AG20443 (cell line): Measurements from ENCODE around the gene TLE3.

Experiments
- DNase-seq: peaks from one replicate; pipeline ENCODE4 v3.0.0; 2012; ENCODE audit warnings: low spot score, mixed read lengths

The TLE3 gene

GRCh38 chr15:70029297-70029701 lies 68.4 kb downstream of the TLE3 start:
- no peak for DNase-seq

DNA sequence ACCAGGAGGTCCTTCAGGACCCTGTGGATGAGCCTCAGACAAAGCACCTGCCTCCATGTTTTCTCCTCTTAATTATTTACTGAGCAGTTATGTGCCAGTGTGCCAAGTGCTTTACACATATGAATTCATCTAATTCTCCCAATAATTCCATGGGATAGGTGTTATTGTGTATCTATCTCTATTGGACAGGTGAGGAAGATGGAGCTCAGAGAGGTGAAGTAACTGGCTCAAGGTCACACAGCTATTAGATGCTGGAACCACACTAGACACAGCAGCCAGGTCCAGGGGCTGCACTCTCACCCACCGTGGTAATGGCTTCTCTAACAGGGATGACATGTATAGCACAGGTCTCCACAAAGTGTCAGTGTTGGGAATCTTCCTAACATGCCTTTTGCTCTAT lies 70.2 kb downstream of the TLE3 start:
- no peak for DNase-seq

DNA sequence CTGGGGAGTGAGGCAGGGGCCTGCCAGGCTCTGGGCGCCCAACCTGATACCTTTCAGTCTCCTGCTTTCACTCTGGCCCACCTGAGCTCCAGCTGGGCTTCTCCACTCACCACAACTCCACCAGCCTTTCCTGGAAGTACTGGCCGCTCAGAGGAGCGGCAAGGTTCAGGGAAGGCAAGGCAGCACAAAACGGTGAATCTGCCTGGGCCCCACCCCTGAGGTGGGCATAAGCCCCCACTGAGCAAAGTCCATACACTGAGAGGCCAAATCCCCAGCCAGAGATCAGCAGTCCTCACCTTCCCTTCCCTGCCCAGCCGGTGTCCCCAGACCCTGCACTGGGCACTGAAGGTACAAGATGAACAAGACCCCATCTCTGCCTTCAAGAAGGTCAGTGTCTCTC lies 70.7 kb downstream of the TLE3 start:
- no peak for DNase-seq

DNA sequence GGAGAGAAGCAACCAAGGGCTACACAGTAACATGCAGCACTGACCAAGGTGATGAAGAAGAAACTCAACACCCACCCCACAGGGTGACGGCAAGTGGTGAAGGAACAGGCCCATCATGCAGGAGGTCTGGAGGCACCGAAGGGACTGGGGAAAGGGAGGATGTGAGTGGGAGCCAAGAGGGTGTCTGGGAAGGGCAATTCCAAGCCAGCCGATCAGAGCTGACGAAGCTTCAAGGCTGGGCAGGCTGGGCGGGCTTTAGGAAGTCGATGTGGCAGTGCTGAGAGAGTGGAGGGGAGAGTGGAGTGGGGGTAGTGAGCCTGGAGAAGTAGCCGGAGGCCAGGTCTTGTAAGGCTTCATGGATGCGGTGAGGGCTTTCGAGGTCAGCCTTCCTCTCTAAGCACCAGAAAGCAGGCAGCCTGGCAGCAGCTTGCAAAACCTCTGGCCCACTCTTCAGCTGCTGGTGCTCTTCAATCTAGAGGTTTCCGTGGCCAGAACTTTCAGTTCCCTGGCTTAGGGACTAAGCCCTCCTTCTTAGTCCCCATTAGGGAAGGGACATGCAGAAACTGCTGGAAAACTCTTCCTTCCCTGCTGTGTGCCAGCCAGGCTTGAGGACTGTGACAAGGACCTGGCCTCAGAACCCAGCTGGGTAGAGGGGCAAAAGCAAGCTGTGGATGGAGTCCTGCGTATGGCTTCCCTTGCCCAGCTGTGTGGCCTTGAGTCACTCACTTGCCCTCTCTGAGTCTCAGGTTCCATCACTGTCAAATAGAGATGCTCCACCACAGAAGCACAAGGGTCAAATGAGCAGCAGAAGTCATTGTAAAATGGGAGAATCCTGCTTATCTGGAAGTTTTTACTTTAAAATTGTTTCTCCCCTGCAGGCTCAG lies 72.1 kb downstream of the TLE3 start:
- DNase-seq = no peak

- no peak for DNase-seq
Measured at GRCh38 chr15:70024521-70024920, 73.2 kb downstream of the TLE3 start.

DNA sequence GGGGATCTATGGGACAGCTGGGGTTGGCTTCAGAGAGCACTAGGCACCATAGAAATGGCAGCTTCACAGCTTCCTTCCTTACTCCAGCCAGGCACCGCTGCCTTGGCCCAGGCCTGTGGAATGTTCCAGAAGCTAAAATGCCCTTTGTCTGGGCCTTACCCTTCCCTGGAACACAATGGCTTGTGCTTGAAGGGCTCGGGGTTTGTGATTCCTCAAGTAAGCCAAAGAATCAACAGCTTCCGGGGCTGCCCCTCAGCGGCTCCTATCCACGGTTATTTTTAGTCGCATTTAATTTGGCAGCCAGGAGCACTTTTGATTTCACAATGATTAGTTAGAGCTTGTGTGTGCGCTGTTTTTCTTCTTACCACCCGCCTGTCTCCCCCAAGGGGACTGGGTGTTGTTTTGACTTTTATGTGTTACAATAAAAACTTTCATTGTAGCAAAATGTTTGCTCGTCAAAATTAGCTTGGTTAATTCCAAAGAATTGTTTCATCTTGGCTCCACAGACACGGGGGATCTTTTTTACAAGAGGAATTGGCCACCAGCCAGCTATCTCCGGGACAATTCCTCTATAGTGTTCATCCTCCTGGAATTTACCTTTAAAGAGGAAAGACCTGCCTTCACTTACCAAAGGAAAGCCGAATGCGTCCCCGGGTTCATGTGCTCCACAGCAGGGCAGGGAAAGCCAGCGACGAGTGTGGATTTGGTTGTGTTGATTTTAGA lies 73.8 kb downstream of the TLE3 start:
- peak; percentile 80 for DNase-seq

GRCh38 chr15:70023064-70023768 lies 74.5 kb downstream of the TLE3 start:
- DNase-seq = peak; percentile 87

GRCh38 chr15:70020229-70020628 lies 77.5 kb downstream of the TLE3 start:
- no peak for DNase-seq

- DNase-seq = no peak
Measured at GRCh38 chr15:70018646-70019600, 78.8 kb downstream of the TLE3 start.

DNA sequence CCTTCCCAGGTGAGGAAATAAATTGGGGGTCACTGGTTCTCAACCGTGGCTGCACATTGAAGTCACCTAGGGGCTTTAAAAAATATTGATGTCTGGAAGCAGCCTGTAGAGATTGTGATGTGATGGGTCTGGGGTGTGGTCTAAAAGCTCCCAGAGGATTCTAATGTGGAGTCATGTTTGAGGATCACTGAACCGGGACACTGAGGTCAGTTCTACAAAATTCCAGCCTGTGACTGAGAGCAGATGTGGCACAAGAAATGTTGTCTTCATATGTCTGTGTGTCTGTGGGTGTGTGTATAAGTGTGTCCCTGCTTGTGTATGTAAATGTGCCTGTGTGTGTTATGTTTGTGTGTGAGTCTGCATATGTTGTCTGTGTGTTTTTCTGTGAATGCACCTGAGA lies 79.9 kb downstream of the TLE3 start:
- no peak for DNase-seq

- no peak for DNase-seq
Measured at GRCh38 chr15:70017025-70017424, 80.7 kb downstream of the TLE3 start.

GRCh38 chr15:70016511-70016994 lies 81.2 kb downstream of the TLE3 start:
- DNase-seq = no peak

GRCh38 chr15:70014860-70015490 lies 82.7 kb downstream of the TLE3 start:
- DNase-seq = no peak

DNA sequence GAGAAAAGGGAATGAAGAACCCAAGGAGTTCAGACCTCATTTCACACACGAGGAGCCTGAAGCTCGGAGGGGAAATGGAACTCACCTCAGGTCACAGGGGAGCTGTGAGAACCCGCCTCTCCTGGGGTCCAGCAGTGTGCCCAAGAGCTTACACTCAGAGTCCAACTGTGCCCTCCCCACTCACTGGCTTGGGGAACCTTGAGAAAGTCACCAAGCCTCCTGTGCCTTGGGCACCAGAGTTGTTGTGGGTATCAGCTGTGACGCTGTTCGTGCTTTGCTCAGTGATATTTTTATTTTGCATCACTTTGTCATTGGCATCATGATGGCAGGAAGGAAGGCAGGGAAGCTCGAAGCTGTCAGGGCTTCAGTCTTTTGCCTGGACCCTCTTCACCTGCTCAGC lies 83.4 kb downstream of the TLE3 start:
- DNase-seq = no peak

DNA sequence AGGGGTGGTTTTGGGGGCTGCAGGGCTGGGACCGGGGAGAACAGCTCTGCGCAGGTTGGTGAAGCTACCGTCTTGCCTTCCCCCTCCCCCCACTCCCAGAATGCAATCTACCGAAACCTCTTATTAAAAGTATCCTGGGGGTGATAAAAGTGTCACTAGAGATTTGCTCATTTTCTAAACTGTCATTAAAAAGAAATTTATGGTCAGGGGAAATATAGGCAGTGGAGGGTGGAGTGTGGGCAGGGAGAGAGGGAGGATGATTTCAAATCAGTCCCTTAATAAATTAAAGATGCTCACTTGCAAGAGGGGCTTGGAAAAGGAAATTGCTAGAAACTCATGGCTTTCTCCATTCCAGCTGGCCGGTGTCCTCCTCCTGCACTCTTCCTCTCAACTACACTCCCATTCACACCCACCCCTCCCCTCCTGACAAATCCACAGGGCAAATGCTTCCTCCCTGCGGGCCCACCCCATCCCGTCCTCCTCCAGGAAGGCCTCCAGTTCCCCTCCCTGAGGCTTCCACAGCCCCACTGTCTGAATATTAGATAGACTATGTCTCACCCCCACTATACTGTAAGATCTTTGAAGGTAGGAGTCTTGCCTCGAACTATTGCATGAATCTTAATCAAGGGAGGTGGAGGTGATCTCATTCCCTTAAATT lies 83.9 kb downstream of the TLE3 start:
- DNase-seq = no peak

DNA sequence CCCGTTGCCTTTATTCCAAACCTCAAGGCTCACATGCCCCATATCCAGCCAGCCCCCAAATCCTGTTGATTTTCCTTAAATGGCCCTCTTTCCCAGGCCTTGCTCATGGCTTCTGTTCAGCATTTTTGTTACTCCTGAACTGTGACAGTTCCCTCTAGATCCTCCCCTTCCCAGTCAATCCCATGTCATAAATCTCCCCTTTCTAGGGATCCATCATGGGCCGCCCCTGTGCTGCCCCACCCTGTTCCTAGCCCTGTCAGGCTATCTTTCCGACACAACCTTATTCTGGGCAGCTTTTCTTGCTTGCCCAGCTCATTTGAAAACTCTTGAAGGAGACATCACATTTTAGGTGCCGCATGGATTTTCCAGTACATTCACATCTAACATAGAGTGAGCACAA lies 84.8 kb downstream of the TLE3 start:
- DNase-seq = no peak

GRCh38 chr15:70008697-70009290 lies 88.9 kb downstream of the TLE3 start:
- DNase-seq = no peak

GRCh38 chr15:70006259-70007147 lies 91.2 kb downstream of the TLE3 start:
- DNase-seq = no peak

DNA sequence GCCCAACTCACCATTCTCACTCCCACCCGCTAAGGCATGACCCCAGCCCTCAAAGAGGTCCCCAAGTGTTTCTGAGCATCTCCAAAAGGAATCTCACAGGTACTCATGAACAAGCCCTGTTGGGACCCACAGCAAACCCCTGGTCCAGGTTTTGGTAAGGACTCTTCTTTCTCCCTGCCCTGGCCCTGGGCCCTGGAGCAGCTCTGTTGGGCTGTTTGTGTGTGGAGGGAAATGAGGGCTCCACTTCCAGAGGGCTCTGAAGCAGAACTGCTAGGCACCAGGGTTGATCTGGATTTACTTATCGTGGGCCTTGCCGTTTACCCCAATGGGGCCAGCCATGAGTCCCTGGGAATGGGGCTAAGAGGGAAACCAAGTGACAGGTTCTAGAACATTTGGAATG lies 92.9 kb downstream of the TLE3 start:
- DNase-seq = no peak
